ENCODE results near the gene RND2. TPM values are rescaled to one million over a fixed set of nuclear protein-coding genes. Genes with fewer than 3 reads are reported as not detected.

RND2 gene
- total and polyA plus RNA-seq, 2 of the 13 experiments (the other 11 are each of a cell fraction or from before 2014, with no cell fraction given), result 0.05 to 0.11 TPM

DNA sequence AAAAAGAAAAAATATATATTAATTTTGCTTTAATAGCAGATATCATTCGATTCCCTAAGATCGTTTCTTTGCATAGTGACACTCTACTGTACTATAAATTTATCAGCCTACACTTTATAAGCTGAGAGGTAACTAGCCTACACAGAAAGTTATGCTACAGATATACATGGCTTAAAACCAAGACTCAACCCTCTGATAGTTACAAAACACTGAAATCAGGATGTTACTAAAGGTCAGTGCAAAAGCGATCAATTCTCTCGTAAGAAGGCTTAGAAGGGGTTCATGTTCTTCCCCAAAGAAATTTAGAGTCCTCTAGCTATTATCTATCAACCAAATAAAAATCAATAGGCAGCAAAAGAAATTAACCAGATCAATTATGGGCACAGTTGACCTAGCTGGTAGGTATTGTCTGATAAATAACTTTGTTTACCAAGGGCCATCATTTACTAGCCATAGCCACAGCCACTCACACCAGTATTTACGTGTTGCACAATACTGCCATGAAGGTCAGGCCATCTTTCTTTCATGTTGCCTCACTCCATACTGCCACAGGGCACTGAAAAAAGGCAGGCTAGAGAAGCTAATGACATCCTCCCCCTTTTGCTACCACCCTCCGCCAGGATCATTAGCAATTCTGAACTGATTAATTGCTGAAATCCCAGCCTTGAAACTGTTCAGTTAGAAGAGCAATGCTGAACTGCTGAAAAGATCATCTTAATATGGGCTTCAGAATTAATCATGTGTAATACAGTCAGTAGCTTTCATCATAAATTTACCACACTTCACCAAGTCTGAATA, 43.7 kb downstream of the RND2 start (continued):
- TF ChIP-seq, protein P1, sequence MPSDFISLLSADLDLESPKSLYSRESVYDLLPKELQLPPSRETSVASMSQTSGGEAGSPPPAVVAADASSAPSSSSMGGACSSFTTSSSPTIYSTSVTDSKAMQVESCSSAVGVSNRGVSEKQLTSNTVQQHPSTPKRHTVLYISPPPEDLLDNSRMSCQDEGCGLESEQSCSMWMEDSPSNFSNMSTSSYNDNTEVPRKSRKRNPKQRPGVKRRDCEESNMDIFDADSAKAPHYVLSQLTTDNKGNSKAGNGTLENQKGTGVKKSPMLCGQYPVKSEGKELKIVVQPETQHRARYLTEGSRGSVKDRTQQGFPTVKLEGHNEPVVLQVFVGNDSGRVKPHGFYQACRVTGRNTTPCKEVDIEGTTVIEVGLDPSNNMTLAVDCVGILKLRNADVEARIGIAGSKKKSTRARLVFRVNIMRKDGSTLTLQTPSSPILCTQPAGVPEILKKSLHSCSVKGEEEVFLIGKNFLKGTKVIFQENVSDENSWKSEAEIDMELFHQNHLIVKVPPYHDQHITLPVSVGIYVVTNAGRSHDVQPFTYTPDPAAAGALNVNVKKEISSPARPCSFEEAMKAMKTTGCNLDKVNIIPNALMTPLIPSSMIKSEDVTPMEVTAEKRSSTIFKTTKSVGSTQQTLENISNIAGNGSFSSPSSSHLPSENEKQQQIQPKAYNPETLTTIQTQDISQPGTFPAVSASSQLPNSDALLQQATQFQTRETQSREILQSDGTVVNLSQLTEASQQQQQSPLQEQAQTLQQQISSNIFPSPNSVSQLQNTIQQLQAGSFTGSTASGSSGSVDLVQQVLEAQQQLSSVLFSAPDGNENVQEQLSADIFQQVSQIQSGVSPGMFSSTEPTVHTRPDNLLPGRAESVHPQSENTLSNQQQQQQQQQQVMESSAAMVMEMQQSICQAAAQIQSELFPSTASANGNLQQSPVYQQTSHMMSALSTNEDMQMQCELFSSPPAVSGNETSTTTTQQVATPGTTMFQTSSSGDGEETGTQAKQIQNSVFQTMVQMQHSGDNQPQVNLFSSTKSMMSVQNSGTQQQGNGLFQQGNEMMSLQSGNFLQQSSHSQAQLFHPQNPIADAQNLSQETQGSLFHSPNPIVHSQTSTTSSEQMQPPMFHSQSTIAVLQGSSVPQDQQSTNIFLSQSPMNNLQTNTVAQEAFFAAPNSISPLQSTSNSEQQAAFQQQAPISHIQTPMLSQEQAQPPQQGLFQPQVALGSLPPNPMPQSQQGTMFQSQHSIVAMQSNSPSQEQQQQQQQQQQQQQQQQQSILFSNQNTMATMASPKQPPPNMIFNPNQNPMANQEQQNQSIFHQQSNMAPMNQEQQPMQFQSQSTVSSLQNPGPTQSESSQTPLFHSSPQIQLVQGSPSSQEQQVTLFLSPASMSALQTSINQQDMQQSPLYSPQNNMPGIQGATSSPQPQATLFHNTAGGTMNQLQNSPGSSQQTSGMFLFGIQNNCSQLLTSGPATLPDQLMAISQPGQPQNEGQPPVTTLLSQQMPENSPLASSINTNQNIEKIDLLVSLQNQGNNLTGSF (CRISPR knock-in tag; IDR thresholded peaks at IDR 0.05), result no peak
- TF ChIP-seq SALL1 (CRISPR knock-in tag; IDR thresholded peaks at IDR 0.05) (peak; percentile 99), ZC3H13 (CRISPR knock-in tag; IDR thresholded peaks at IDR 0.05) (no peak; the same call in 1 of the 2 replicates), MYC (CRISPR knock-in tag; IDR thresholded peaks at IDR 0.05; ENCODE audit: borderline replicate concordance) (no peak), NAIF1 (CRISPR knock-in tag; IDR thresholded peaks at IDR 0.05; ENCODE audit: borderline replicate concordance) (no peak), HOXA3 (CRISPR knock-in tag; IDR thresholded peaks at IDR 0.05) (peak; percentile 97), SAFB2 (CRISPR knock-in tag; IDR thresholded peaks at IDR 0.05; ENCODE audit: borderline replicate concordance, low read depth) (peak; percentile 76; the same call in 1 of the 2 replicates), NPAS2 (CRISPR knock-in tag; IDR thresholded peaks at IDR 0.05; ENCODE audit: borderline replicate concordance) (no peak), GPN1 (CRISPR knock-in tag; IDR thresholded peaks at IDR 0.05; ENCODE audit: borderline replicate concordance) (no peak)
- TF ChIP-seq, protein P2, sequence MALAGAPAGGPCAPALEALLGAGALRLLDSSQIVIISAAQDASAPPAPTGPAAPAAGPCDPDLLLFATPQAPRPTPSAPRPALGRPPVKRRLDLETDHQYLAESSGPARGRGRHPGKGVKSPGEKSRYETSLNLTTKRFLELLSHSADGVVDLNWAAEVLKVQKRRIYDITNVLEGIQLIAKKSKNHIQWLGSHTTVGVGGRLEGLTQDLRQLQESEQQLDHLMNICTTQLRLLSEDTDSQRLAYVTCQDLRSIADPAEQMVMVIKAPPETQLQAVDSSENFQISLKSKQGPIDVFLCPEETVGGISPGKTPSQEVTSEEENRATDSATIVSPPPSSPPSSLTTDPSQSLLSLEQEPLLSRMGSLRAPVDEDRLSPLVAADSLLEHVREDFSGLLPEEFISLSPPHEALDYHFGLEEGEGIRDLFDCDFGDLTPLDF (CRISPR knock-in tag; IDR thresholded peaks at IDR 0.05), result no peak
- TF ChIP-seq, protein P3, sequence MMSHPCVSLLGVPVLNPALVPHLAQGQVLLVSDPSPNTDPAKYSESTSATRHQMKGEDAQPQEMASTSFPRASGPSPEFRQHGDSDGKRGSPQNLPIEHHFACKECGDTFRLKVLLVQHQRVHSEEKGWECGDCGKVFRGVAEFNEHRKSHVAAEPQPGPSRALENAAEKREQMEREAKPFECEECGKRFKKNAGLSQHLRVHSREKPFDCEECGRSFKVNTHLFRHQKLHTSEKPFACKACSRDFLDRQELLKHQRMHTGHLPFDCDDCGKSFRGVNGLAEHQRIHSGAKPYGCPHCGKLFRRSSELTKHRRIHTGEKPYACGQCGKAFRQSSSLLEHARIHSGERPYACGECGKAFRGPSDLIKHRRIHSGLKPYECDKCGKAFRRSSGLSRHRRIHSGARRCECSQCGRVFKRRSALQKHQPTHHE (CRISPR knock-in tag; IDR thresholded peaks at IDR 0.05; ENCODE audit: borderline replicate concordance), result no peak
- TF ChIP-seq, protein P4, sequence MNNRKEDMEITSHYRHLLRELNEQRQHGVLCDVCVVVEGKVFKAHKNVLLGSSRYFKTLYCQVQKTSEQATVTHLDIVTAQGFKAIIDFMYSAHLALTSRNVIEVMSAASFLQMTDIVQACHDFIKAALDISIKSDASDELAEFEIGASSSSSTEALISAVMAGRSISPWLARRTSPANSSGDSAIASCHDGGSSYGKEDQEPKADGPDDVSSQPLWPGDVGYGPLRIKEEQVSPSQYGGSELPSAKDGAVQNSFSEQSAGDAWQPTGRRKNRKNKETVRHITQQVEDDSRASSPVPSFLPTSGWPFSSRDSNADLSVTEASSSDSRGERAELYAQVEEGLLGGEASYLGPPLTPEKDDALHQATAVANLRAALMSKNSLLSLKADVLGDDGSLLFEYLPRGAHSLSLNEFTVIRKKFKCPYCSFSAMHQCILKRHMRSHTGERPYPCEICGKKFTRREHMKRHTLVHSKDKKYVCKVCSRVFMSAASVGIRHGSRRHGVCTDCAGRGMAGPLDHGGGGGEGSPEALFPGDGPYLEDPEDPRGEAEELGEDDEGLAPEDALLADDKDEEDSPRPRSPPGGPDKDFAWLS (CRISPR knock-in tag; IDR thresholded peaks at IDR 0.05; ENCODE audit: borderline replicate concordance), result no peak
- TF ChIP-seq, protein P5, sequence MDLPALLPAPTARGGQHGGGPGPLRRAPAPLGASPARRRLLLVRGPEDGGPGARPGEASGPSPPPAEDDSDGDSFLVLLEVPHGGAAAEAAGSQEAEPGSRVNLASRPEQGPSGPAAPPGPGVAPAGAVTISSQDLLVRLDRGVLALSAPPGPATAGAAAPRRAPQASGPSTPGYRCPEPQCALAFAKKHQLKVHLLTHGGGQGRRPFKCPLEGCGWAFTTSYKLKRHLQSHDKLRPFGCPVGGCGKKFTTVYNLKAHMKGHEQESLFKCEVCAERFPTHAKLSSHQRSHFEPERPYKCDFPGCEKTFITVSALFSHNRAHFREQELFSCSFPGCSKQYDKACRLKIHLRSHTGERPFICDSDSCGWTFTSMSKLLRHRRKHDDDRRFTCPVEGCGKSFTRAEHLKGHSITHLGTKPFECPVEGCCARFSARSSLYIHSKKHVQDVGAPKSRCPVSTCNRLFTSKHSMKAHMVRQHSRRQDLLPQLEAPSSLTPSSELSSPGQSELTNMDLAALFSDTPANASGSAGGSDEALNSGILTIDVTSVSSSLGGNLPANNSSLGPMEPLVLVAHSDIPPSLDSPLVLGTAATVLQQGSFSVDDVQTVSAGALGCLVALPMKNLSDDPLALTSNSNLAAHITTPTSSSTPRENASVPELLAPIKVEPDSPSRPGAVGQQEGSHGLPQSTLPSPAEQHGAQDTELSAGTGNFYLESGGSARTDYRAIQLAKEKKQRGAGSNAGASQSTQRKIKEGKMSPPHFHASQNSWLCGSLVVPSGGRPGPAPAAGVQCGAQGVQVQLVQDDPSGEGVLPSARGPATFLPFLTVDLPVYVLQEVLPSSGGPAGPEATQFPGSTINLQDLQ (CRISPR knock-in tag; IDR thresholded peaks at IDR 0.05), result no peak
- TF ChIP-seq, protein P6, sequence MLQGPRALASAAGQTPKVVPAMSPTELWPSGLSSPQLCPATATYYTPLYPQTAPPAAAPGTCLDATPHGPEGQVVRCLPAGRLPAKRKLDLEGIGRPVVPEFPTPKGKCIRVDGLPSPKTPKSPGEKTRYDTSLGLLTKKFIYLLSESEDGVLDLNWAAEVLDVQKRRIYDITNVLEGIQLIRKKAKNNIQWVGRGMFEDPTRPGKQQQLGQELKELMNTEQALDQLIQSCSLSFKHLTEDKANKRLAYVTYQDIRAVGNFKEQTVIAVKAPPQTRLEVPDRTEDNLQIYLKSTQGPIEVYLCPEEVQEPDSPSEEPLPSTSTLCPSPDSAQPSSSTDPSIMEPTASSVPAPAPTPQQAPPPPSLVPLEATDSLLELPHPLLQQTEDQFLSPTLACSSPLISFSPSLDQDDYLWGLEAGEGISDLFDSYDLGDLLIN (CRISPR knock-in tag; IDR thresholded peaks at IDR 0.05; ENCODE audit: borderline replicate concordance), result no peak

Measured in HepG2 (cell line).